Ramos (cell line): ENCODE results near the gene CDH24.

ENCODE experiments used
- in situ Hi-C: fragments of 300-500 bp; cut with MboI; formaldehyde crosslinking; loops from one replicate; pipeline ENCODE4 v1.14.3; 2022; ENCODE audit warnings: low sequenced_read_pairs; ENCODE audit not compliant: unreplicated experiment

CDH24 gene

GRCh38 chr14:23091294-23092225 lies 34.2 kb upstream of the CDH24 start:
- in situ Hi-C loops: no loop called here

GRCh38 chr14:23090254-23090636 lies 32.9 kb upstream of the CDH24 start:
- in situ Hi-C loops: no loop called here

GRCh38 chr14:23089498-23090253 lies 32.4 kb upstream of the CDH24 start:
- in situ Hi-C loops: no loop called here

GRCh38 chr14:23086565-23086964 lies 29.2 kb upstream of the CDH24 start:
- in situ Hi-C loops: no loop called here

- in situ Hi-C loops: no loop called here
Observed at GRCh38 chr14:23085458-23085857, 28.1 kb upstream of the CDH24 start.

GRCh38 chr14:23080474-23080873 lies 23.2 kb upstream of the CDH24 start:
- in situ Hi-C loops: no loop called here

GRCh38 chr14:23079716-23080115 lies 22.4 kb upstream of the CDH24 start:
- in situ Hi-C loops: no loop called here

GRCh38 chr14:23078692-23079116 lies 21.4 kb upstream of the CDH24 start:
- in situ Hi-C loops: no loop called here

GRCh38 chr14:23077962-23078361 lies 20.6 kb upstream of the CDH24 start:
- in situ Hi-C loops: no loop called here

- in situ Hi-C loops: no loop called here
Observed at GRCh38 chr14:23076785-23077408, 19.6 kb upstream of the CDH24 start.

GRCh38 chr14:23074906-23075305 lies 17.6 kb upstream of the CDH24 start:
- in situ Hi-C loops: no loop called here

GRCh38 chr14:23071921-23072539 lies 14.7 kb upstream of the CDH24 start:
- in situ Hi-C loops: no loop called here

GRCh38 chr14:23071244-23071920 lies 14.1 kb upstream of the CDH24 start:
- in situ Hi-C loops: no loop called here

- in situ Hi-C loops: no loop called here
Observed at GRCh38 chr14:23070262-23071129, 13.2 kb upstream of the CDH24 start.

GRCh38 chr14:23069413-23069806 lies 12.1 kb upstream of the CDH24 start:
- in situ Hi-C loops: no loop called here

GRCh38 chr14:23068789-23069412 lies 11.6 kb upstream of the CDH24 start:
- in situ Hi-C loops: no loop called here

- in situ Hi-C loops: no loop called here
Observed at GRCh38 chr14:23067847-23068788, 10.8 kb upstream of the CDH24 start.
